Fibroblast of skin of left biceps (primary cell): ENCODE measurements around the gene CA11.

ENCODE experiments used
- DNase-seq, 2 experiments: peaks; one replicate each; pipeline ENCODE4 v3.0.0-alpha.2; 2013; ENCODE audit warnings: low read depth in 2 of 2

The CA11 gene

DNA sequence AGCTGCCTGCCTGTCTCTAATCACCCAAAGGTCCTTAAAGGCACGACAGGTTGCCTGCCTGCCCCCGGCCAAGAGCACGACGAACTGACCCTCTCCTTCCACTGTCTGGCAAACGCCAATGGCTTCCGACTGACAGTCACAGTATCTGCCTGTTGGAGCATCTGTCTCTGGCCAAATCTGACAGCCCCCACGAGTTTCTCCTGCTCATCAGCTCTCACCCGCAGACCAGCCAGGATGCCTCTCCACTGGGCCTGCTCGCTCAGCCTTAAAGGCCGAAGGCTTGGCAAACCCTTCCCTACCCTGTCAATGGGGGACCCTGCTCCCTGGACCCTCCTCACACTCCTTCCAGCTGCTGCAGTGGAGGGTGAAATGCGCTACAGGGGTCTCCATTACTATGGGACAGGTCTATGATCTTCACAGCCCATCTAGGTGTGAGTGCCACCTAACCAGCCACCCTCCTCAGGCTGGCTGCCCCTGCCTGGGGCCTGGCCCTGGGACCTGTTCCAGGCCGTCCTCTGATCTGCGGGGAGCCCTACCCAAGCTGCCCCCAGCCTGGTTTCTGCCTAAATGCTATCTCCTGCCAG lies 32.0 kb downstream of the CA11 start:
- no peak for DNase-seq

DNA sequence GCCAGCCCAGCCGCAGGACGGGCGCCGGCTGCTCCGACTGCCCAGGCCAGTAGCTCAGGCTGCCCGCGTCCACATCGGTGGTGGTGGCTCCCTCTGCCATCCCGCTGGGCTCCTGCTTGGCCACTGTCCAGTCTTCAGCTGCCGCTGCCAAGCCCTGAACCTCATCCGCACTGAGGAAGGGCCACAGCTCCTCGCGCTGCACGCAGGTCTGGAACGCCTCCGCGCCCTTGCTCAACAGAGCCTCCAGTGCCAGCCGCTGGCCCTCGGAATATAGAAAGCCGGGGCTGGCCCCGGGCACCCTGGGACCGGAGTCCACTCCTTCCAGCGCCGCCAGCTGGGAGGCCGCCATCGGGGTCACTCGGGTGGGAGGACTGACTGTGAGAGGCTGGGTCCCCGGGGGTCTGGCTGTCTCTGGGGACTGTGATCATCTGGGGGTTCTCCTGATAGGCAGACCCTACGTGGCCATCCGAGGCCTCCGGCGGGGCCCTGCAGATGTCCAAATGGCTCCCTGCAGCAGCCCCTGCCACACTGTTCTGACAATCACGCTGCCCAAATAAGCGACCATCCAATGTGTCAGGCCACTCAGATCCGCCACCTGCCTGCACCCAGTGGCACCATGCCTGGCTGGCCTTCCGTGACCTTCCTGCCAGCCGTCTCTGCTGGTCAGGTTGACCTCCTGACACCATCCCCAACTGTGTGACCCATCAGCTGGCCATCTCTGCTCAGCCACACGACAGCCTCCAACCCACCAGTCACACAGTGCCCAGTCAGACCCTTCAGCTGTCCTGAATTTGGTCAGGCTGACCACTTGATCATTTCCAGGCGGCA lies 32.7 kb downstream of the CA11 start:
- DNase-seq, result no peak

DNA sequence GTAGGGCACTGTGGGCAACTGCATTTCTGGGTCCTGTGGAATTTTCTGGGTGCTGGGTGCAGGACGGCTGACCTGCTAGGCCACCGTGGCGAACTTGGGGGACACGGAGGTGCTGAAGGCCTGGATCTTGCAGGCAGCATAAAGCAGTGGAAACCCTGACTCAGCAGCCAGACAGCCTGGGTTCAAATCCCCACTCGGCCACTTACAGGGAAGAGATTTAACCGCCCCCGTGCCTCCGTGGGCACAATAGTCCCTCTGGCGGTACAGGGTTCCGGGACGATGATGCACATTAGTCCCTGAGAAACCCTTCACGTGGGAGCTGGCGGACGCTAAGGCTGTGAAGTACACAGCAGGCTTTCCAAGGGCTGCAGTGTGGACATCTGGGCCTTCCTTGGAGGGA lies 34.1 kb downstream of the CA11 start:
- no peak for DNase-seq

DNA sequence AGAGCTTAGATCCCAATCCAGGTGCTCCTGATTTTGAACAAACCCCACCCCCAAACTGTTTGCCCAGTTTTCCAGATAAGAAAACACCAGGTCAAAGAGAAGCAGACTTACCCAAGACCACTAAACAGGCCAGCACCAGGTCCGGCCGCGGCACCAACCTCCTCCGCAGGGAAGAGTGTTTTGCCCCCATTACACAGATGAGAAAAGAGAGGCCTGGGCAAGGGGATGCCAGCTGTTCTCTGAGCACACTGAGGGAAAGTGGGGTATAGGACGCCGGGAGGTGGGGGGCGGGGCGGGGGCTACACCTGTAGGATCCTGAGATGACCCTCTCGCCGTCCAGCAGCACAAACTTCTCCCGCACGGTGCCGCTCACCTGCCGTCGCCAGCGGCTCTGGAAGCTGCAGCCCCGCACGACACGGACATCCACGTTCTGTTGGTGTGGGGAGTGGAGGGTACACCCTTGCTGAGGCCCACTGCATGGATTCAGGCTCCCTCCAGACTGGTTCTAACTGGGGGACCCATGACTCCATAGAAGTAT lies 36.3 kb downstream of the CA11 start:
- no peak for DNase-seq

DNA sequence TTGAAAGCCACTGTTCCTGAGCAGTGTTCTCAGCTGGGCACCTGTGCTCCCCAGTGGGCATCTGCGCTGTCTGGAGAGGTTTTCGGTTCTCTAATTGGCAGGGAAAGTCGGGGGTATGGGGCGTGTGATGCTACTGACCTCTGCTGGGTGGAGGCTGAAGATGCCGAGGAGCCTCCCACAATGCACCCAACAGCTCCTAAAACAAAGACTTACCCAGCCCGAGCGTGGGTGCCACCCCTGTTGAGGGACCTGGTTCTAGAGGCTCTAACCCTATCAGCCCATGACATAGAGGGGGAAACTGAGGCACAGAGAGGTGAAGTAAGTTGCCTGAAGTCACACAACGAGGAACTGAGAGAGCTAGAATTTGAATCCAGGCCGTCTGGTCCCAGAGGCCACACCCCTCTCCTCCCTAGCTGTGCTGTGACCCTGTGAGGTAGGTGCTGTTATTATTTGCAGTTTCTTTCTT lies 37.2 kb downstream of the CA11 start:
- no peak for DNase-seq

DNA sequence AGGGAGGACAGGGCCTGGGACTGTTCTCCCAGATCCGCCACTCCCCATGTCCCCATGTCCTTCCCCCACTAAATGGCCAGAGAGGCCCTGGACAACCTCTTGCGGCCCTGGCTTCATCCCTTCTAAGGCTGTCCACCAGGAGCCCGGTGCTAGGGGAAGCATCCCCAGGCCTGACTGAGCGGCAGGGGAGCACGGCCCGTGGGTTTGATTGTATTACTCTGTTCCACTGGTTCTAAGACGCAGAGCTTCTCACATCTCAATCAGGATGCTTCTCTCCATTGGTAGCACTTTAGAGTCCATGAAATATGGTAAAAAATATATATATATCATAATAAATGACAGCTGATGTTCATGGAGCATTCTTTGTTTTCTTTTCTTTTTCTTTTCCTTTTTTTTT lies 38.6 kb downstream of the CA11 start:
- DNase-seq, result no peak

DNA sequence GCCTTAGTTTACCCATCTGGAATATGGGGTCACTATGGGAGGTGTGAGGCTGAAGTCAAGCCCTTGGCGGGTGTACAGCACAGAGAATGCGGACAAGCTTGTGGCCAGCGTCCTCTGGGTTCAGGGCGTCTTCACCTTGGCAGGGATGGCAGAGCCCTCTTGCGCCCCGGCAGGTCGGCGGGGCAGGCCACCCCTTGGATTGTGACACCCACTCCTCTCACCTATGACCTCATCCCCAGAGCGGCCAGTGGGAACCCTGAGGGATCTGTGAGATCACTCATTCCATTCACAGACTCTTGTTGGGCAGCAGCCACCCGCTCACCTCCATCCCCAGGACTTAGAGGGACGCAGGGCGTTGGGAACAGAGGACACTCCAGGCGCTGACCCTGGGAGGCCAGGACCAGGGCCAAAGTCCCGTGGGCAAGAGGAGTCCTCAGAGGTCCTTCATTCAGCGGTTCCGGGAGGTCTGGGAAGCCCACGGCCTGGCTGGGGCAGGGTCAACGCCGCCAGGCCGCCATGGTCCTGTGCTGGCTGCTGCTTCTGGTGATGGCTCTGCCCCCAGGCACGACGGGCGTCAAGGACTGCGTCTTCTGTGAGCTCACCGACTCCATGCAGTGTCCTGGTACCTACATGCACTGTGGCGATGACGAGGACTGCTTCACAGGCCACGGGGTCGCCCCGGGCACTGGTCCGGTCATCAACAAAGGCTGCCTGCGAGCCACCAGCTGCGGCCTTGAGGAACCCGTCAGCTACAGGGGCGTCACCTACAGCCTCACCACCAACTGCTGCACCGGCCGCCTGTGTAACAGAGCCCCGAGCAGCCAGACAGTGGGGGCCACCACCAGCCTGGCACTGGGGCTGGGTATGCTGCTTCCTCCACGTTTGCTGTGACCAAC lies 39.3 kb downstream of the CA11 start, which contains the start of gene SPACA4:
SPACA4 (plus strand) TSS at position 280 of the 896 bp plus-strand sequence; CDS start at position 517, 237 bp downstream.
- DNase-seq, result no peak

DNA sequence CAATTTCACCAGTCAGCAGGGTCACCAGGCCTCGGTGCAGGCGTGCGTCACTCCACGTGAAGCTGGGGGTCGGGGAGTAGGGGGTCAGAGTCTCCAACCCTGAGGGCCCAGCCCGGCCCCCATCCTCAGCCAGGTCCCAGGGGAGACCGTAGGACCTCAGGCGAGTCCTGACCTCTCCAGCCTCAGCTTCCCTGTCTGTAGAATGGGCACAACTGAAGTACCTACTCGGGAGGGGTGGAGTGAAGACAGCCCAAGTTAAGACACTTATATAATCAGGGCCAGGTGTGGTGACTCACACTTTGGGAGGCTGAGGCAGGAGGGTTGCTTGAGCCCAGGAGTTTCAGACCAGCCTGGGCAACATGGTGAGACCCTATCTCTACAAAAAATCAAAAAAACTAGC lies 42.1 kb downstream of the CA11 start:
- DNase-seq, result no peak

DNA sequence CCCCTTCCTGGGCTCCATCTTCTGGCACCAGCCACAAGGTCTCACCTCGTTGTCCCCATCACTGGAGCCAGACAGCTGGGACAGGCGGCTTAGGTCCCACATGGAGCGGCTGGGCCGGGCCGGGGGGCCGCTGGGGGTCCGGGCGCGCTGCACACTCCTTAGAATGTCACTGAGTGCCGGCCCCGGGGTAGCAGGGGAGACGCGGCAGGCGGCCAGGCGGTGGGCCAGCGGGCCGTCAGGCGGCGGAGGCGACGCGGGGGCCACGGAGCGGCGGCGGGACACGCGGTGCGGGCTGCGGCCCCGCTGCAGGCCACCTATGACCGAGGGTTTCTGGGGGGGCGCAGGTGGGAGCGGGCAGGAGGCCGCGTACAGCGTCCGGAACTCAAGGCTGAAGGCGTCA lies 42.5 kb downstream of the CA11 start:
- no peak for DNase-seq

DNA sequence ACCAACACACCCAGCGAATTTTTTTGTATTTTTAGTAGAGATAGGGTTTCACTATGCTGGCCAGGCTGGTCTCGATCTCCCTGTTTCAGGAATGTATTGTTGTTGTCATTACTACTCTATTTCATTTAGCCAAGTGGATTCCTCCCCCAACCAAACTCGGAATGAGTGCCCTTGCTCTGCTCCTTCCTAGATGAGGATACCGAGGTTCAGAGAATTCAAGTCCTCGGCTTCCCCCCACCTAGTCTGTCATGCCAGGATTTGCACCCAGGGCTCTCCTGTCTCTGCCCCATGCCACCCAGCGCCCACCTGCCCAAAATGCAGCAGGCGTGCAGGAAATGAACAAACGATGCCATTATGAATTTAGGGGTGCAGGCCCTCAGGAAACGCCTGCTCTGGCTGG lies 43.0 kb downstream of the CA11 start:
- DNase-seq, result no peak

DNA sequence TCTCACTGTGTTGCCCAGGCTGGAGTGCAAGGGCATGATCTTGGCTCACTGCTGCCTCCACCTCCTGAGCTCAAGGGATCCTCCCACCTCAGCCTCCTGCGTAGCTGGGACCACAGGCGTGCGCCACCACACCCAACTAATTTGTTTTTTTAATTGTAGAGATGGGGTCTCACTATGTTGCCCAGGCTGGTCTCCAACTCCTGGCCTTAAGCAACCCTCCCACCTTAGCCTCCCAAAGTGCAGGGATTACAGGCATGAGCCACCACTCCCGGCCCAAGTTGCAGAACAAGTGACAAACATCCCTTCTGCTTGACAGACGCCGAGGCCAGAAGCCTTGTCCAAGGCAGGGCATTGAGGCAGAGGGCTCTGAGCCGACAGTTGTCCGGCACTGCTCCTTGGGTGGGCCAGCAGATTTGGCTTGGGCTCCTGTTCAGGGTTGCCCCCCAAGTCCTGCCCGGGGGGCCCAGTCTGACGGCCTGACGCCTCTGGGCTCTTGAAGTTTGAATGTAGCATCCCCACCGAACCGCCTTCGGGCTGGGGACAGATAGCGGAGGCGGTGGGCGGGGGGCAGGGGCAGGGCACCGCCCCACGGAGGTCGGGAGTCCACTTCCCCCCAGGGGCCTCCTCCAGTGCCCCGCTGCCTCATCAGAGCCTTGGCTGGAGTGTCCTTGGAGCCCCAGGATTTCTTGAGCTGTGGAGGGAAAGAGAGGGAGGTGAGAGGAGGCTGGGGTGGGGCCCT lies 45.1 kb downstream of the CA11 start:
- DNase-seq, result no peak

DNA sequence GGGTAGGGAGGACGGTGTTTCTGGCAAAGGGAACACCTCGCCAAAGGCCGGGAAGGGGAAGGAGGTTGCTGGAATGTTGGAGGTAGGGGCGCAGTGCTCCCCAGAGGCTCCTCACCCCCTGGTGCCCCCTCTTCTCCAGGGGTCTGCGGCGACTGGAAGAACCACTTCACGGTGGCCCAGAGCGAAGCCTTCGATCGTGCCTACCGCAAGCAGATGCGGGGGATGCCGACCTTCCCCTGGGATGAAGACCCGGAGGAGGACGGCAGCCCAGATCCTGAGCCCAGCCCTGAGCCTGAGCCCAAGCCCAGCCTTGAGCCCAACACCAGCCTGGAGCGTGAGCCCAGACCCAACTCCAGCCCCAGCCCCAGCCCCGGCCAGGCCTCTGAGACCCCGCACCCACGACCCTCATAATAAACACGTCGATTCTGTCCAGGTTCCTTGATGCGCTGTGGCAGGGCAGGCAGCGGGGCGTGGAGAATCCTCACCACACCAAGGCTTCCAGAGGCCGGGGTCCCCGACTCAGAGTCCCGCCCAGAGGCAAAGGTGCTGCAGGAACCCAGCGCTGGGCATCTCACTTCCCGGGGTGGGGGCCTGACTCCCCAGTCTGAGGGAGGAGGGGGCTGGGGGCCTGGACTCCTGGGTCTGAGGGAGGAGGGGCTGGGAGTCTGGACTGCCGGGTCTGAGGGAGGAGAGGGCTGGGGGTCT lies 46.8 kb downstream of the CA11 start:
- DNase-seq, result no peak

DNA sequence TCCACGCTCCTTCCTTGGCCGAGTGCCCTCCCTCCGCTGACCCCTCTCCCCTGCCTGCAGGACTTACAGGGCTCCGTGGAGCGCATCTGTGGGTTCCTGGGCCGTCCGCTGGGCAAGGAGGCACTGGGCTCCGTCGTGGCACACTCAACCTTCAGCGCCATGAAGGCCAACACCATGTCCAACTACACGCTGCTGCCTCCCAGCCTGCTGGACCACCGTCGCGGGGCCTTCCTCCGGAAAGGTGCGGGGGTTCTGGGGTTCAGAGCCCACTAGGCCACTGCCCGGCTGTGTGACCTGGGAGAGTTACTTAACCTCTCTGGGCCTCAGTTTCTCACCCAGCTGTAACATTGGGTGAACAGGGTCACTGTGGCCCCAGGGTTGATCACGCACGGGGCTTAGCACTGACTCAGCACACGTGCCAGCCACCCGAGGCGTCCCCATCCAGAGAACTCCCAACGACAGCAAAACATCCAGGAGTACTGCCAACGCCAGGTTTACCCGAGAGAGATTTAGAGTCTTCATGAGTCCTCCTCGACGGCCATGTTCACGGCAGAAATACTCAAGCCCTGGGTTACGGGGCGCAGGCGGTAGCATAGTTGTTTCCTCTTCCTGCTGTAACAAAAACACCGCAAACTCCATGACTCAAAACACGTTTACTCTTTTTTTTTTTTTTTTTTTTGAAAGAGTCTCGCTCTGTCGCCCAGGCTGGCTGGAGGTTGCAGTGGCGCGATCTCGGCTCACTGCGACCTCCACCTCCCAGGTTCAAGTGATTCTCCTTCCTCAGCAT lies 49.1 kb downstream of the CA11 start:
- DNase-seq, result no peak

DNA sequence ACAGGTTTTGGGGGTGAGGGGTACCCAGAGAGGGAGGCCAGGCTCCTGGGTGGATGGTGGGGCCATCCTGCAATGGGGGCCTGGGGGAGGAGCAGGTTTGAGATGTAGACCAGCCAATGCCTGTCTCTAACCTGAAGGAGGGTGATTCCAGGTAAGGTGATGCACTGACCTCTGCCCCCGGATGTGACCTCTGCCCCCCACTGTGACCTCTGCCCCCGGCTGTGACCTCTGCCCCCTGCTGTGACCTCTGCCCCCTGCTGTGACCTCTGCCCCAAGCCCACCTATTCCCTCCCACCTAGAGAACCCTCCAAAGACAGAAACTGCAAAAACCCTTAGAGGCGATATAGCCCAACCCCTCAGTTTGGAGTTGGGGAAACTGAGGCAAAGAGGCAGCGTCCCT lies 49.8 kb downstream of the CA11 start:
- no peak for DNase-seq

DNA sequence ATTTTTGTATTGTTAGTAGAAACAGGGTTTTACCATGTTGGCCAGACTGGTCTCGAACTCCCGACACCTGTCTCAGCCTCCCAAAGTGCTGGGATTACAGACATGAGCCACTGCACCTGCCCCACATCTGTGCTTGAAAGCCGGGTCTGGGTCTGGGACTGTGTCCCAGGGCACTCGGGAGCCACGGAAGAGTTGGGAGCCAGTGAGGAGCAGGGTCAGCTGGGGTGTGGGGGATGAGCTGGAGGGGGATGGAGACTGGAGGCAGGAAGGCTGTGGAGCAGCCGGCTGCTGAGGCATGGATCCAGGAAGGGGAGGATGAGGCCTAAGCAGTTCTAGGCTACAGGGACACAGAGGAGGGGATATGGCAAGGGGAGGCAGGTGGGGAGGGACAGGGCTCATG lies 50.2 kb downstream of the CA11 start:
- no peak for DNase-seq

DNA sequence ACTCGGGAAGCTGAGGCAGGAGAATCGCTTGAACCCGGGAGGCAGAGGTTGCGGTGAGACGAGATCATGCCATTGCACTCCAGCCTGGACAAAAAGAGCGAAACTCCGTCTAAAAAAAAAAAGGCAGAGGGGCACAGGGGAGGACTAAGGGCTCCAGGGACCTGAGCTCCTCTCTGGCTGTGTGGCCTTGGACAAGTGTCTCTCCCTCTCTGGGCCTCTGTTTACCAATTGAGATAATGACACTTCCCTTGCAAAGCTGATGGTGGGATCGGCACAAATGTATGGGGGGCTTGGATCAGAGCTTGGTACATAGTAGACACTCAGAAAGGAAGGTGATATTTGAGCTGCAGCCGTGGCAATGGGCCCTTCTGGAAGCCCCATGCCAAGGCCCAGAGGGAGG lies 50.8 kb downstream of the CA11 start:
- no peak for DNase-seq

DNA sequence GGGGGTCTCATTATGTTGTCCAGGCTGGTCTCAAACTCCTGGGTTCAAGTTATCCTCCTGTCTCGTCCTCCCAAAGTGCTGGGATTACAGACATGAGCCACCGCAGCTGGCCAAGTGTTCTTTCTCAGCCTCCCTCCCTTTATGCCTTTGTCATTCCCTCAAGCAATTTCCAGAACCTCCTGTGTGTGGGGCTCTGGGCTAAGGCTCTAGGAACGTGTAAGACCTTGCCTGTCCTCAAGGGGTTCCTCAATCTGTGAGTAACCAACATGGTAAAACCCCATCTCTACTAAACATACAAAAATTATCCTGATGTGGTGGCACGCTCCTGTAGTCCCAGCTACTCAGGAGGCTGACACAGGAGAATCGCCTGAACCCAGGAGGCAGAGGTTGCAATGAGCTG lies 55.0 kb downstream of the CA11 start:
- no peak for DNase-seq

DNA sequence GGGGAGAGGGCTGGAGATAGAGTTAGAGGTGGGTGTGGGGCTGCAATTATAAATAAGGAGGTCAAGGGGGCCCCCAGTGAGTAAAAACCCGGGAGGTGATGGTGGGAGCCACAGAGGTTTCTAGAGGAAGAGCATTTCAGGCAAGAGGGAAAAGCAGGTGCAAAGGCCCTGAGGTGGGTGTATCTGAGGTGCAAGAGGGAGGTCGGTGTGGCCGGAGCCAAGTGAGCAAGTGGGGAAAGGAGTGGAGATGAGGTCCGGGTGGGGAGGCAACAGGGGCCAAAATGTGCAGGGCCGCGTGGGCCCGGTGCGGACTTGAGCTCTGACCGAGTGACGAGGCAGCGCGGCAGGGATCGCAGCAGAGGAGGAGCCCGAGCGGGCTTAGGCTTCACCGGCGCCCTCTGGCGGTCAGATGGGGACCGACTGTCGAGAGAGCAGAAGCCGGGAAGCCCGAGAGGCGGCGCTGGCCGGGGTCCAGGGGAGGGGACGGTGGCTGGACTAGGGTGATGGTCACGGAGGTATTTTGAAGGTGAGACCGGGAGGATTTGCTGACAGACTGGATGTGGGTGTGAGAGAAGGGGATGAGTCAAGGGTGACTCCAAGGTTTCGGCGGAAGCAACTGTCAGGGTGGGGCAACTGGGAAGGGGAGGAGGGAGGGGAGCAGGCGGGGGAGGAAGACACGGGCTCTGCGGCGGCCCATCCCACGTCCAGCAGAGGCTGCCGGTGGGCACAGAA lies 57.2 kb downstream of the CA11 start:
- DNase-seq, result no peak
